Stimulated activated naive CD4-positive, alpha-beta T cell treated with Interleukin-2 at 50 U/mL for 16 hours (primary cell): ENCODE results near the gene SRGAP1.

Experiments used
- DNase-seq: peaks from one replicate; lab custom pipeline; 2025; lab: John Stamatoyannopoulos, UW

The SRGAP1 gene

GRCh38 chr12:63937378-63938316 lies 93.1 kb downstream of the SRGAP1 start:
- no peak for DNase-seq

DNA sequence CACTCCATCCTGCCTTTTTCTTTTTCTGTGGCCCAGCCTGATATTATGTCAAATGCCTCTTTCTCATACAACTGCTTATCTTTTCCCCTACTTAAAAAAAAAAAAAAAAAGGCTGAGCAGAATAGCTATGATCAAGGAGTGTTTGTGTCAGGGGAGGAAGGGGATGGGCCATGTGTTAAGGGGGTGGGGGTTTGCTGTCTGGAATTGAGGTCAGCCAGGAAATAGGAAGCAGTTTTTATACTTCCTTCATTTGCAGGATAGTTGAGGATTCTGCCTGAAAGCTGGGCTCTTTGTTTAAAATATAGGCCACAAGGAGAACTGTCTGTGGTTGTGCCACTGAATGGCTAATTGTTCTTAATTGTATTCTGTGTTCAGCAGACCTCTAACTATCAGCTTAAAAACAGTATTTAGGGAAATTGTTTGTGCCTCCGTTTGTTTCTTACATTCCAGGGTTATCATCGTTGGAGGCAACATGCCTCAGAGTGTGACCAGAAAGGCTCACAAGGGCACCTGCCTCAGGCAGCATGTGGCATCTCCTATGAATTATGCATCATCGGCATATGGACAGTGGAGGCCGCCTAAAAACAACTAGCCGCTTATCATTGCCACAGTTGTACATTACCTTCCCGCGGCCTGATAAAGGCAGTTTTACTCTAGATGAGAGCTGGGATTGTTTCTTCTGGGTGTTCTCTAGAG lies 96.0 kb downstream of the SRGAP1 start:
- no peak for DNase-seq

- DNase-seq, result no peak
These were observed 96.8 kb downstream of the SRGAP1 start for GRCh38 chr12:63941166-63941800.

- DNase-seq, result no peak
These were observed 97.4 kb downstream of the SRGAP1 start for GRCh38 chr12:63941879-63942278.

DNA sequence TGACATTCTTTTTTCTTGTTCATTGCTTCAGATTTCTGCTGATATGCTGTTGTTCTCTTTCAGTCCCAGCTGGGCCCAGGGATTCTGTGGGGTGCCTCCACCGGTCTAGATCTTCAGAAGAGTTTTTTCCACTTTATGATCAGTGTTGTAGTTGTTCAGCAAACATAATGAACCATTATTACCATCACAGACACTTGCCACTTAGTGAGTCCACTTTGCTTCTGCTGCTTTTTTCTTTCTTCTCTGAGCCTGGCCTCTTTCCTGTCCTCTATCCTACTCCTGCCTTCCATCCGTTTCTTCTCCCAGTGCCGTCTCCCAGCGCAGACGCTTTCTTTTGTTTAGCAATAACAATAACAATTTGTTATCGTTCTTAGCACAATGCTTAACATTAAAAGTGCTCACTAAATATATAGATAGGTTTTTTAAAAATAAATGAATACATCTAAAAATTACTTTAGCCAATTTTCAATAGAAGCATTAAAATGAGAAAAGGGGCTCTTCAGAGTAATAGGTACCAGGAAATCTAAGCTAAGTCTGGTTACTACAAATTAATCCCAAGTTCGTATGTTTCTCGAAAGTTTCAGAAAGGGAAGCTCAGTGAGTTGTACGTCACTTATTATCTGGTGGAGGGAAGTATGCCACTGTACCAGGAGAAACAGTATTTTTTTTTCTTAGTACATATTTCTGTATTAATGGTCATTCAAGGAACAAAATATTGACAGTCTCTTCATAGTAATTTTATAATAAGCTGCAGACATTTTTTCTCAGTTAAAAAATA lies 98.2 kb downstream of the SRGAP1 start:
- DNase-seq, result no peak

DNA sequence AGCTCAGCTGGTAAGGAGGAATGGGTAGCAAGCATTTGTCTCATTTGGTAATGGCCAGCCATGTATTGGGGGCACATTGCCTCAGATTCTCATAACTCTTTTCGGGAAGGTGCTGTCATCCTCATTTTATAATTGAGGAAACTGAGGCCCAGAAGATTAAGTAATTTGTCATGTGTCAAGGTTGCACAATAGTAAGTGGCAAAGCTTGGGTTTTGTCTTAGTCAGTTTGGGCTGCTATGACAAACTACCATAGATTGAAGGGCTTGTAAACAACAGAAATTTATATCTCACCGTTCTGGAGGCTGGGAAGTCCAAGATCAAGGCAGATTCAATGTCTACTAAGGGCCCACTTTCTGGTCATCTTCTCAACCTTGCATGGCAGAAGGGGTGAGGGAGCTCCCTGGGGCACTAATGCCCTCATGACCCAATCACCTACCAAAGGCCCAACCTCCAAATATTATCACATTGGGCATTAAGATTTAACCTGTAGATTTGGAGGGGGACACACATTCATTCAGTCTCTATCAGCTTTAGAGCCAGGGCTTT lies 99.6 kb downstream of the SRGAP1 start:
- DNase-seq, result no peak

DNA sequence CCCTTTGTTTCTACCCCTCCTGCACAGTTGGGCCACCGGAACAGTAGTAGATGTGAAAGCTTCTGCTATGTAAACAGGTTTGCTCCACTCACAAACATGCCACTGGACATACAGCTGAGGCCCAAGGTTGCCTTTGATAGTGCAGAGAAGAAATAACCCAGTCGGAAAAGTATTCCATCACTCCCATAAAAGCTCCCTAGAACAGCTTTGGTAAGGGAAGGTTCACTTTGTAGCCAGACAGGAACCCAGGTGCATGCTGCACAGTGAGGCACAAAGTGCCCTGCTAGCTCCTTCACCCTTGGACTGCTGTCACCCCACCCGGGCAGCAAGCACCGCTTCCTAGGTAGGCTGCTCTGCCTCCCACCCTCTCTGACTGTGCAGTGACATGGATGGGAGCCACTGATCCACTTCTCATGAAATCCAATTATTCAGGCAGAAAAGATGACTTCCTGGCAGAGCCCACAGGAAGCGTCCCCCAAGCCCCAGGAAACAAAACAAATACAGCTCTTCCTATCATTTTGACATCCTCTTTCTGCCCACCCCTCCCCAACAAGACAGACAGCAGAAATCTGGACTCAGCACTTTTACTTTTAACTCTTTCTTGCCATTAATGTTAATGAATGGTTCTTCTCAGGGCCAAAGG lies 100.2 kb downstream of the SRGAP1 start:
- no peak for DNase-seq

GRCh38 chr12:63945777-63946176 lies 101.3 kb downstream of the SRGAP1 start:
- no peak for DNase-seq

DNA sequence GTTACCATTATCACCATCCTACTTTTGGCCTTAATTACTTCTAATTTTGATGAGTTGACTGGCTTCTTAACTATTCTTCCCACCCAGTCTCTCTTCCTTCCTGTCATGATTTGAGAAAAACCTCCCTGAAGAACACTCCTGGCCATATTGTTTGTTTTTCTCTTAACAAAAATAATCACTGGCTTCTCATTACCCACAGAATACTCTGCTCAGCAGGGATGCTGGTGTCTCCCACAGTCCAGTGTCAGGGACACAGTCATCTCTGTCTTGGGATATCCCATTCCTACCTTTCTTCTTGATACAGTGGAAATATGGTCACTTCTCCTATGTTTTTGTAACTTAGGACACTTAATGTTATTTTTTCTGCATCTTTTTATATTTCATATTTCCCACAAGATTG lies 103.7 kb downstream of the SRGAP1 start:
- no peak for DNase-seq

- no peak for DNase-seq
These were observed 105.4 kb downstream of the SRGAP1 start for GRCh38 chr12:63949902-63950301.

DNA sequence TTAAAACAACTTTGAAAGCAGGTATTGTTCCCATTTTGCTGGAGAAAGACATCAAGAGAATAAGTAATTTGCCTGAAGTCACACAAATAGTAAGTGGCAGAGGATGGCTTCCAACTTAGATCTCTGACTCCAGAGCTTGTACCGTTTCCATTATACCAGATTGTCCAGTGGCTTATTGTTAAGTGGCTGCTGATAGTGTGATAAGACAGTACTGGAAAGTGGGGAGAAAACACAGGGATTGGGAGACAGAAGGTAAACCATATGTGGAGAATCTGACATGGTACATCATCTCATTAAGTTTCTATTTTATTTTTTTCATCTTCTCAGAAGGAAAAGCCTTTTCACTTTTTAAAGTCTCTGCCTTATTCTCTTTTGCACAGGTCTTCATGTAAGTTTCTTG lies 108.5 kb downstream of the SRGAP1 start:
- no peak for DNase-seq

- no peak for DNase-seq
These were observed 111.5 kb downstream of the SRGAP1 start for GRCh38 chr12:63955831-63956666.

DNA sequence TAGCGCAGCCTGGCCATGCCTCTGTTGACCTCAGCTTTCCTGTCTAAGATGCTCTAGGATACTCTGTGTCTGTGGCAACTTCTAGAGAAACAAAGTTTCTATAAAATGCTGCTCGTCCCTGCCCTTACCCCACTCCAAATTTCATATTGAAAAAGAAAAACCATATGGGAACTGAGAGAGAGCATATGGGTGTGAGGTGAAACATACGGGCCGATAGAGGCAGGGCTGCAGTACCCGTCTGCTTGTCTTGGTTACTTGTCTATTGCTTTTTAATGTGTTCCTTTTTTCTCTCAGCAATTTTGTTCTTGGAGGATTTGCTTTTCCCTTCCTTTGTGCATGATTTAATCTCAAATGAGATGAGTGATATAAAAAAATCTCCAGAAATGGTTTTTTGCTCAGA lies 113.0 kb downstream of the SRGAP1 start:
- no peak for DNase-seq

DNA sequence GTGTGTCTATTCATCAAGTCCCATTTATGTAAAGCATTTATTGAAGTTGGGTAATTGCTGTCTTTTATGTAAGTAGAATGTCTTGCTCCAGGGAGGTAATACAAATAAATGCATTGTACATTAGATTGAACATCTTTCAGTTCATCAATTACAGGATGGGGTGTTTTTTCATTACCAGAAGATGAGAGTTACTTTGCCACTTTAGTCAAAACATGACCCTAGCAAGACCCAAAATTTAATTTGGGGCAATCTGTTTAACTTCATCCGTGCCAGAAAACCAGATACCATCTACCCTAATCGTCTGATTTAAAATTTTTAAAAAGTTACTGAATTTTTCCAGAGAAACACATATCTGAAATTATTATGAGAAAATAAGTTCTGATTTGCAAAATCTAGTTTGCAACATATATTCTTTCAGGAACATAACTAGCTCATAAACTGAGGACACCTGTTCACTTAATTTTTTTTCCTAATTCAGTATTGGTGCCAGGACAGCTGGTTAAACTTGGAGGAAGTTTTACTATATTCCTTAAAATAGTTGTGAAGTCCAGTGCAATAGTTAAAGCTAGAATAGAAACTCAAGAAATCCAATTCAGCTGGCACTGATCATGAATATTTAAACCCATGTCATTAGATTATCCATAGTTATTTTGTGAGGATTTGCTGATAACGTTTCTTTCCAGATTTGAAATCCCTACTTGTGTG lies 114.5 kb downstream of the SRGAP1 start:
- no peak for DNase-seq

DNA sequence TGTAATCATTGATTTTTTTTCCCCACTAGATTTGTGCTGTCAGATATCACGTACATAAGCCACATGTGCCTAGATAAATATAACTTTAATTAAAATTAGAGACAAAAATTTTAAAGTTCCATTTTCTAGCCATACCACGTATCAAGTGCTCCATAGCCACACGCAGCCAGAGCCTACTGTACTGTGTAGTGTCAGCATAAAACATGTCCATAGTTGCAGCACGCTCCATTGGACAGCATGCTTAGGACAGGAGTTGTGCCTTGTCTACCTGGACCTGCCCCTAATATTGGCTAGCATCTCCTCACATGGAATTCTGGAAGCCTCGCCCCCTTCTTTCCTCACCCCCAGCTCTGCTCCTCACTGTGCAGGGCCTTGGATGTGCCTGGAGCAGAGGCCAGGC lies 116.5 kb downstream of the SRGAP1 start:
- DNase-seq, result no peak

DNA sequence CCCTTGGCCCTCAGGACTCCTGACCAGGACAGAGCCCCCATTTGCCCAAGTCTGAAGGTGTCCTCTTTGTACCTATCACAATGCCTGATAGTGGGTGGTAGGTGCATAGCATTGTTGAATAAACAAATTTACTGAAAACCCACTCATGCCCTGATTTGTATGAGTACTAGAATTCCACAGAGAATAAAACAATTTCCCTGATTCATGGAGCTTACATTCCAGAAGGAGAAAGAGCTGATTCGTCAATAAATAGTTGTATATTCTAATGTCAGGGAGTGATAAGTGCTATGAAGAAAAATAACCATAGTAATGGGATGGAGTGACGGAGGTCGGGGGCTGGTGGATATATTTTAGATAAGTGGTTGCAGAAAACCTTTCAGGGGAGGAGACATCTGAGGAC lies 117.0 kb downstream of the SRGAP1 start:
- DNase-seq, result no peak

DNA sequence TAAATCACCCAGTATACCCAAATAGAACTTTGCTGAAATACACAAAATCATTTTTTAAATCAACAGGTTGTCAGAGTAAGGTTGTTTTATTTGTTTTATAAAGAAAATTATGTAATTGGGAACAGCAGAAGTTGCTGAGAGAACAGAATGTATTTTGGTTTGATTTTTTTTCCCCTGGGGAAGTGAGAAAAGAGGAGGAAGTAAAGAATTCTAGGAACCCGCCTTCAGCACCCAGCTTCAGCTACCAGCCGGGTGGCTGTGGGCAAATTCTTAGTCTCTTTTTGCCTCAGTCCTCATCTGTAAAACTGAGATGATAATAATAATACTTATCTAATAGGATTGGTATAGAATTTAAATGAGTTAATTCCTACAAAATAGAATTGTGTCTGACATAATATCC lies 119.4 kb downstream of the SRGAP1 start:
- no peak for DNase-seq

- DNase-seq, result no peak
These were observed 119.8 kb downstream of the SRGAP1 start for GRCh38 chr12:63964301-63964700.

DNA sequence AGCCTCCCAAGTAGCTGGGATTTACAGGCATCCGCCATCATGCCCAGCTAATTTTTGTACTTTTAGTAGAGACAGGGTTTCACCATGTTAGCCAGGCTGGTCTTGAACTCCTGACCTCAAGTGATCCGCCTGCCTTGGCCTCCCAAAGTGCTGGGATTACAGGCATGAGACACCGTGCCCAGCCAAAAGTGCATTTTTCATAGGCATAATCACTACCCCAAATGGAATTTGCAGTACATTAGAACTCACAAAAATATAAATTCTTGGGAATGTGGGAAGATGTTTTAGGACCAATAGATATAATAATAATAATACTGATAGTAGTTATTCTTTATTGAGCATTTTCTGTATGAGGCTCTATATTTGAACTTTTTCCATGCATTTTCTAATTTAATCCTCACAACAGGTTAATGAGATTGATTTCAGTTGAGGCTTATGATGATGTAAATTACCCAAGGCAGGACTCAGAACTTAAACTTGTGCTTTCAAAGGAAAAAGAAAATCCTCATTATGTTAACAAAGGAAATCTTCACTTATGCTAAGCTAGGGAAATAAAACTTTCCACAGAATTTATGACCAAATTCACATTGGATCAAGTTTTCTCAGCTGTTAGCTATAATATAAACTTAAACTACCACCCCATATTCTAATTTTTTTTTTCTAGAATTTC lies 121.6 kb downstream of the SRGAP1 start:
- DNase-seq, result no peak
